Measurements from ENCODE around the gene NFATC4.
"Not testable (repeated sequence)": the region's sequence is repeated elsewhere in the genome, so short reads cannot be mapped to it uniquely, and the experiment has no call there.

Gene NFATC4

DNA sequence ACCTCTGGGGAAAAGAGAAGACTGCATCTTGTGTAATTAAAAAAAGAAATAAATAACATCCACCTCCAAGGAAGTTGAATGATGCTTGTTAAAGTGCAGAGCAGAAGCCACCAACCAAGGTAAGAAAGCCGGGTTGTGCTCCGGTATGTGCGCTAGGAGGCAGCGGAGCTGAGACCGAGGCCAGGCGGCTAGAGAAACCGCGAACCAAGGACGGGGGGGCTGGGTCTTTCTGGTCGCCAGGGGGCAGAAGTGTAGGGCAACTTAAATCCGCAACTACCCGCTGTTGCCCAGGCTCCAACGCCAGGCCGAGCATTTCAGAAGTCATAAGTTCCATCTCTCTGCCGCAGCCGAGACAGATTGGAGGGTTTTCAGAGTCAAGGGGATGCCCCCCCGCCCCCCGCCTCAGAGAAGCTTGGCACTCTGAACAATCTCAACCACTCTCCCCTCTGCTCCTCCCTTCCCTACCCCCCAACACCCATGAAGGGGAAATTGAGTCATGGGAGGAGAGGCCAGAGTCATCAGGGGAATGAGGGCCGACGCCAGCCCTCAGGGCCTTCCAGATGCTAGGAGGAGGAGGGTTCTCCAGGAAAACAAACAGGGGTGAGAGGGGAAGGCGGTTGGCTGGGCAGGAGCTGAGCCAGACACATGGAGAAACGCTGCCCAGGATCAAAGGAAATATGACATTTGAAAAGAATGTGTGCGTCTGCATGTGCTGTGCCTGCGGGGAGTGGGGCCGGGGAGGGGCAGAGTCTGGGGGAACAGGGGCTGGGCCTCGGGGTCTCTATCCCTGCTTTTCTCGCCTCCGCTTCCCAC, 2.2 kb upstream of the NFATC4 start:
- Histone ChIP-seq H3K4me1 (peaks cover 14% of the 10 kb centered on the region), H3K27me3 (ENCODE audit: low read depth) (no peaks in the 10 kb centered on the region), H3K36me3 (replicated peaks) (no peaks in the 10 kb centered on the region), H3K9me3 (no peaks in the 10 kb centered on the region), H3K4me3 (peak overlapping the region; percentile 50)
- peak; percentile 79 to 91 for DNase-seq (ENCODE audit: low spot score in 2 of 2)
- in situ Hi-C loops (cut with MboI; ENCODE audit: low sequenced_read_pairs) = no loop called here

DNA sequence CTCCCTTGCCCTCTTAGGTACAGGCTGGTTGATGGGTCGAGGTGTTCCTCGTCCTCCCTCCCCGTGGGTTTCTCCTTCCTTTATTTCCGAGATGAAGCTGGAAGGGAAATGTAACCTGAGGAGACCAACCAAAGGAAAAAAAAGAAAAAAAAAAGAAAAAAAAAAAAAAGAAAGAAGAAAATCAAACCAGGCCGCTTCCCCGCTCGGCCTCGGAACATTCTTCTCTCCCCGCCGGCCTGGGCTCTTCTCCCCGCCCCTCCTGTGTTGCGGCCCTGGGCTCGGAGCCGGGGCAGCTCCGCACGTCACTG, 1.6 kb upstream of the NFATC4 start:
- Histone ChIP-seq H3K4me1 (peaks cover 14% of the 10 kb centered on the region), H3K36me3 (replicated peaks) (no peaks in the 10 kb centered on the region), H3K4me3 (peak overlapping the region; percentile 50), H3K9me3 (no peaks in the 10 kb centered on the region), H3K27me3 (ENCODE audit: low read depth) (no peaks in the 10 kb centered on the region)
- in situ Hi-C loops (cut with MboI; ENCODE audit: low sequenced_read_pairs) = no loop called here
- no peak for DNase-seq (ENCODE audit: low spot score in 2 of 2)

DNA sequence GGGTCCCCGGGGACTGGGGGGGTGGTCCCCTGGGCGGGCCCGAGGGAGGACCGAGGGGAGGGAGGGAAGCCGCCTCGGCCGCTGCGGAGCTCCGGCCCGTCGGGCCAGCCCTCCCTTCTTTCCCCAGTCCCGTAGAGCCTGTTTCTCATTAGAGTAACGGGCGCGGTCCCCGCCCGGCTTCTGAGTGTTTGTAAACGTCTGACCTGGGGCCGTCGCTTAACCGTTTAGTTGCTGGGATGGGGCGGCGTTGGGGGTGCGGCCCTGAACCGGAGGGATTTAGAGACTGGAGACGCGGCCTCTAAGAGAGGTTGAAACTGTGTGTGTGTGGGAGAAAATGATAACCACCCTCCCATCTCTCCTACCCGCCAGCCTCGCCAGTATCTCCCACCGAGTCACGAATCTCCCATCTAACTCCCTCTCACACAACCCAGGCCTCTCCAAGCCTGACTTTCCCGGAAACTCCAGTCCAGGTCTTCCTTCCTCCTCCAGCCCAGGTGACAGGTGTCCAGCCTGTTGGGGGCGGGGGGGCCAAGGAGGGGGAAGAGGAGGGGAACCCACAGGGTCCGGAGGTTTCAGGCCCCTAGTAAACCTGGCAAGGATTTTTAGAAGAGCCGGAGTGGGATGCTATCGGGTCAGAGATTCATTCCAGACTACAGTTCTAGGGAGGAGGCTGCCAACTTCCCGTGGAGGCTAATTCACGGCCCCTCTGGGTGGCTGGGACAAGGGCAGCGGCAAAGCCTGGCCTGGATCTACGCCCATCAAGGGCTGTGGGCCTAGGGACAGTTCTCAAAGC, 1.1 kb upstream of the NFATC4 start:
- H3K4me1 ChIP-seq = peaks cover 14% of the 10 kb centered on the region
- H3K27me3 ChIP-seq (ENCODE audit: low read depth) = no peaks in the 10 kb centered on the region
- H3K36me3 ChIP-seq (replicated peaks) = no peaks in the 10 kb centered on the region
- peak; percentile 82 to 94 for DNase-seq (ENCODE audit: low spot score in 2 of 2)
- H3K9me3 ChIP-seq = no peaks in the 10 kb centered on the region
- peak overlapping the region; percentile 50 for H3K4me3 ChIP-seq
- in situ Hi-C loops (cut with MboI; ENCODE audit: low sequenced_read_pairs) = no loop called here

- H3K27me3 ChIP-seq (ENCODE audit: low read depth) = no peaks in the 10 kb centered on the region
- in situ Hi-C loops (cut with MboI; ENCODE audit: low sequenced_read_pairs) = no loop called here
Measured at GRCh38 chr14:24368212-24368561, 203 bp downstream of the NFATC4 start.

GRCh38 chr14:24368562-24369252, 723 bp downstream of the NFATC4 start:
- Histone ChIP-seq H3K4me3 (peak overlapping the region; percentile 50), H3K36me3 (replicated peaks) (no peaks in the 10 kb centered on the region; the same call in 1 of the 2 replicates), H3K27me3 (ENCODE audit: low read depth) (no peaks in the 10 kb centered on the region), H3K9me3 (no peaks in the 10 kb centered on the region), H3K4me1 (peaks cover 14% of the 10 kb centered on the region)
- DNase-seq (ENCODE audit: low spot score in 2 of 2) = peak in 1 of 2 experiments; percentile 61
- in situ Hi-C loops (cut with MboI; ENCODE audit: low sequenced_read_pairs) = no loop called here

More at GRCh38 chr14:24368212-24368561, 203 bp downstream of the NFATC4 start:
- DNase-seq (ENCODE audit: low spot score in 2 of 2) = peak in 1 of 2 experiments; percentile 36
- H3K36me3 ChIP-seq (replicated peaks) = no peaks in the 10 kb centered on the region; the same call in 1 of the 2 replicates
- H3K9me3 ChIP-seq = no peaks in the 10 kb centered on the region
- peak overlapping the region; percentile 50 for H3K4me3 ChIP-seq
- peaks cover 14% of the 10 kb centered on the region for H3K4me1 ChIP-seq

GRCh38 chr14:24369463-24369862, 1.5 kb downstream of the NFATC4 start:
- Histone ChIP-seq H3K9me3 (no peaks in the 10 kb centered on the region), H3K36me3 (replicated peaks) (no peaks in the 10 kb centered on the region; the same call in 1 of the 2 replicates), H3K4me1 (peaks cover 14% of the 10 kb centered on the region), H3K4me3 (no peak overlapping the region), H3K27me3 (ENCODE audit: low read depth) (no peaks in the 10 kb centered on the region)
- in situ Hi-C loops (cut with MboI; ENCODE audit: low sequenced_read_pairs) = no loop called here
- no peak for DNase-seq (ENCODE audit: low spot score in 2 of 2)

DNA sequence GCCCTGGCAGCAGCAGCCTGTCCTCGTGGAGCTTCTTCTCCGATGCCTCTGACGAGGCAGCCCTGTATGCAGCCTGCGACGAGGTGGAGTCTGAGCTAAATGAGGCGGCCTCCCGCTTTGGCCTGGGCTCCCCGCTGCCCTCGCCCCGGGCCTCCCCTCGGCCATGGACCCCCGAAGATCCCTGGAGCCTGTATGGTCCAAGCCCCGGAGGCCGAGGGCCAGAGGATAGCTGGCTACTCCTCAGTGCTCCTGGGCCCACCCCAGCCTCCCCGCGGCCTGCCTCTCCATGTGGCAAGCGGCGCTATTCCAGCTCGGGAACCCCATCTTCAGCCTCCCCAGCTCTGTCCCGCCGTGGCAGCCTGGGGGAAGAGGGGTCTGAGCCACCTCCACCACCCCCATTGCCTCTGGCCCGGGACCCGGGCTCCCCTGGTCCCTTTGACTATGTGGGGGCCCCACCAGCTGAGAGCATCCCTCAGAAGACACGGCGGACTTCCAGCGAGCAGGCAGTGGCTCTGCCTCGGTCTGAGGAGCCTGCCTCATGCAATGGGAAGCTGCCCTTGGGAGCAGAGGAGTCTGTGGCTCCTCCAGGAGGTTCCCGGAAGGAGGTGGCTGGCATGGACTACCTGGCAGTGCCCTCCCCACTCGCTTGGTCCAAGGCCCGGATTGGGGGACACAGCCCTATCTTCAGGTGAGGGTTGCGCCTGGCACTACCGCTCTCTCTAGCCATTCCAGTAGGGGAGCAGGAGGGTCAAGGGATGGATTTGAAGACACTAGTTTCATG, 2.1 kb downstream of the NFATC4 start:
- H3K4me1 ChIP-seq = peaks cover 14% of the 10 kb centered on the region
- no peak for DNase-seq (ENCODE audit: low spot score in 2 of 2)
- in situ Hi-C loops (cut with MboI; ENCODE audit: low sequenced_read_pairs) = no loop called here
- H3K36me3 ChIP-seq (replicated peaks) = no peaks in the 10 kb centered on the region; the same call in 1 of the 2 replicates
- no peak overlapping the region for H3K4me3 ChIP-seq
- no peaks in the 10 kb centered on the region for H3K9me3 ChIP-seq
- H3K27me3 ChIP-seq (ENCODE audit: low read depth) = no peaks in the 10 kb centered on the region

GRCh38 chr14:24370748-24371147, 2.8 kb downstream of the NFATC4 start:
- Histone ChIP-seq H3K4me1 (peaks cover 13% of the 10 kb centered on the region), H3K27me3 (ENCODE audit: low read depth) (no peaks in the 10 kb centered on the region), H3K9me3 (no peaks in the 10 kb centered on the region), H3K4me3 (no peak overlapping the region), H3K36me3 (replicated peaks) (no peaks in the 10 kb centered on the region; the same call in 1 of the 2 replicates)
- DNase-seq (ENCODE audit: low spot score in 2 of 2) = no peak
- in situ Hi-C loops (cut with MboI; ENCODE audit: low sequenced_read_pairs) = no loop called here

- H3K36me3 ChIP-seq (replicated peaks); H3K27me3 ChIP-seq (ENCODE audit: low read depth); DNase-seq (ENCODE audit: low spot score in 2 of 2); H3K4me1 ChIP-seq; H3K9me3 ChIP-seq; H3K4me3 ChIP-seq; in situ Hi-C loops (cut with MboI; ENCODE audit: low sequenced_read_pairs): not testable (repeated sequence)
Measured at GRCh38 chr14:24371605-24372004, 3.6 kb downstream of the NFATC4 start.

DNA sequence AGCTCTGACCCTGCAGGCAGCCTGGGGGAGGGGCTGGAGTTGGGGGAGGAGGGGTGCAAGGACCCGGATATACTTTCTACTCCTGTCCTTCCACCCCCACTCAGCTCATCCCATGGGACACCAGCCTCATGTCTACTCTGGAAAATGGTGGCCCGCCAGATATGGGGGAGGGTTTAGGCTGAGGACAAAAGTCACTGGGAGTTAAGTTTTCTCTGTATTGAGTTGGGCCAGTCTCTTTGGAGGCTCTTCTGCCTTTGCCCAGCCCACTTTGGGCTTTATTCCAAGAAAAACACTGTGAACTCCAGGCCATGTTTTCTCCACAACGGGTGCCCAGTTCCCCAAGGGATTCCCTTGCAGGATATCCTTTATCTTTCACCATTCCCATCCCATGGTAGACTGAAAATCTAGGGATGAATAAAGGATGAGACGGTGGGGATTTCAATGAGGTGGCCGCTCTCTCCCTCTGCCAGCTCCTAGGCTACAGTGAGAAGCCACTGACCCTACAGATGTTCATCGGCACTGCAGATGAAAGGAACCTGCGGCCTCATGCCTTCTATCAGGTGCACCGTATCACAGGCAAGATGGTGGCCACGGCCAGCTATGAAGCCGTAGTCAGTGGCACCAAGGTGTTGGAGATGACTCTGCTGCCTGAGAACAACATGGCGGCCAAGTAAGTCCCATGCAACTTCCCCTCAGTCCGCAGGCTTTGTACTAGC, 4.9 kb downstream of the NFATC4 start:
- Histone ChIP-seq H3K4me1 (no peaks in the 10 kb centered on the region), H3K27me3 (ENCODE audit: low read depth) (no peaks in the 10 kb centered on the region), H3K4me3 (no peak overlapping the region), H3K36me3 (replicated peaks) (no peaks in the 10 kb centered on the region; the same call in 1 of the 2 replicates), H3K9me3 (no peaks in the 10 kb centered on the region)
- peak in 1 of 2 experiments; percentile 41 for DNase-seq (ENCODE audit: low spot score in 2 of 2)
- in situ Hi-C loops (cut with MboI; ENCODE audit: low sequenced_read_pairs) = no loop called here

GRCh38 chr14:24376448-24377070, 8.6 kb downstream of the NFATC4 start:
- no peak for DNase-seq (ENCODE audit: low spot score in 2 of 2)
- no peaks in the 10 kb centered on the region; the same call in 1 of the 2 replicates for H3K36me3 ChIP-seq (replicated peaks)
- no peaks in the 10 kb centered on the region for H3K4me1 ChIP-seq
- H3K4me3 ChIP-seq = no peak overlapping the region
- no peaks in the 10 kb centered on the region for H3K9me3 ChIP-seq
- in situ Hi-C loops (cut with MboI; ENCODE audit: low sequenced_read_pairs) = no loop called here
- no peaks in the 10 kb centered on the region for H3K27me3 ChIP-seq (ENCODE audit: low read depth)

- Histone ChIP-seq H3K4me1 (no peaks in the 10 kb centered on the region), H3K36me3 (replicated peaks) (no peaks in the 10 kb centered on the region; the same call in 1 of the 2 replicates), H3K27me3 (ENCODE audit: low read depth) (no peaks in the 10 kb centered on the region), H3K9me3 (no peaks in the 10 kb centered on the region), H3K4me3 (no peak overlapping the region)
- in situ Hi-C loops (cut with MboI; ENCODE audit: low sequenced_read_pairs) = no loop called here
- DNase-seq (ENCODE audit: low spot score in 2 of 2) = no peak
Measured at GRCh38 chr14:24377126-24377525, 9.1 kb downstream of the NFATC4 start.

Data from HAP-1 (cell line).